Osteoblast (primary cell): Measurements from ENCODE around the gene ITGB1BP2. TPM values are rescaled to one million over a fixed set of nuclear protein-coding genes. Genes with fewer than 3 reads are reported as not detected.
"Not testable (repeated sequence)": the region's sequence is repeated elsewhere in the genome, so short reads cannot be mapped to it uniquely, and the experiment has no call there.

Experiments used
- DNase-seq: peaks from one replicate; pipeline ENCODE4 v3.0.0; 2011; ENCODE audit warnings: low spot score, mixed read lengths; ENCODE audit not compliant: insufficient read length; ENCODE audit errors: missing footprints
- H2AFZ ChIP-seq: 2 replicates; pipeline ENCODE4 v1.6.0; 2011; ENCODE audit warnings: mild to moderate bottlenecking, low read length
- H3K27ac ChIP-seq: 2 replicates; pipeline ENCODE4 v1.5.1; 2011; ENCODE audit warnings: mild to moderate bottlenecking, low read depth, low read length, moderate library complexity
- H3K27me3 ChIP-seq: 2 replicates; pipeline ENCODE4 v1.6.0; 2012; ENCODE audit warnings: mild to moderate bottlenecking, control low read depth, inconsistent platforms, low read length, moderate library complexity; ENCODE audit not compliant: insufficient read depth
- H3K36me3 ChIP-seq: 2 replicates; pipeline ENCODE4 v1.5.1; 2011; ENCODE audit warnings: mild to moderate bottlenecking, low read length, control low read depth, moderate library complexity; ENCODE audit not compliant: insufficient read depth
- H3K4me1 ChIP-seq: 2 replicates; pipeline ENCODE4 v1.5.1; 2011; ENCODE audit warnings: mild to moderate bottlenecking, low read length, control low read depth, moderate library complexity; ENCODE audit not compliant: insufficient read depth
- H3K4me2 ChIP-seq: 2 replicates; pipeline ENCODE4 v1.6.0; 2011; ENCODE audit warnings: mild to moderate bottlenecking, low read length; ENCODE audit not compliant: insufficient read depth
- H3K4me3 ChIP-seq: fragments of 200-600 bp; sonication (generic); 3 replicates; pipeline ENCODE4 v1.5.1; 2012; ENCODE audit warnings: mild to moderate bottlenecking, low read length, inconsistent platforms; ENCODE audit not compliant: insufficient read depth
- H3K79me2 ChIP-seq: 2 replicates; pipeline ENCODE4 v1.6.0; 2012; ENCODE audit warnings: mild to moderate bottlenecking, low read length, control low read depth, inconsistent platforms; ENCODE audit not compliant: insufficient read depth
- H3K9me3 ChIP-seq: 2 replicates; pipeline ENCODE4 v1.5.1; 2011; ENCODE audit warnings: low read depth, low read length, control low read depth
- H4K20me1 ChIP-seq: 2 replicates; pipeline ENCODE4 v1.6.0; 2012; ENCODE audit warnings: mild to moderate bottlenecking, low read length, control low read depth; ENCODE audit not compliant: insufficient read depth
- CTCF ChIP-seq: IDR thresholded peaks from 2 replicates; pipeline ENCODE4 v1.5.1; 2011; ENCODE audit warnings: mild to moderate bottlenecking, low read depth, low read length, moderate library complexity; ENCODE audit errors: extremely low read depth
- total RNA-seq: library from RNA; depleted of rRNA; stranded (reverse); fragments of >200 nt; gene quantifications from 2 replicates; pipeline ENCODE4 v1.2.3, GENCODE V29; 2012

Gene ITGB1BP2
- total RNA-seq, 1 donor: 1.1 TPM

DNA sequence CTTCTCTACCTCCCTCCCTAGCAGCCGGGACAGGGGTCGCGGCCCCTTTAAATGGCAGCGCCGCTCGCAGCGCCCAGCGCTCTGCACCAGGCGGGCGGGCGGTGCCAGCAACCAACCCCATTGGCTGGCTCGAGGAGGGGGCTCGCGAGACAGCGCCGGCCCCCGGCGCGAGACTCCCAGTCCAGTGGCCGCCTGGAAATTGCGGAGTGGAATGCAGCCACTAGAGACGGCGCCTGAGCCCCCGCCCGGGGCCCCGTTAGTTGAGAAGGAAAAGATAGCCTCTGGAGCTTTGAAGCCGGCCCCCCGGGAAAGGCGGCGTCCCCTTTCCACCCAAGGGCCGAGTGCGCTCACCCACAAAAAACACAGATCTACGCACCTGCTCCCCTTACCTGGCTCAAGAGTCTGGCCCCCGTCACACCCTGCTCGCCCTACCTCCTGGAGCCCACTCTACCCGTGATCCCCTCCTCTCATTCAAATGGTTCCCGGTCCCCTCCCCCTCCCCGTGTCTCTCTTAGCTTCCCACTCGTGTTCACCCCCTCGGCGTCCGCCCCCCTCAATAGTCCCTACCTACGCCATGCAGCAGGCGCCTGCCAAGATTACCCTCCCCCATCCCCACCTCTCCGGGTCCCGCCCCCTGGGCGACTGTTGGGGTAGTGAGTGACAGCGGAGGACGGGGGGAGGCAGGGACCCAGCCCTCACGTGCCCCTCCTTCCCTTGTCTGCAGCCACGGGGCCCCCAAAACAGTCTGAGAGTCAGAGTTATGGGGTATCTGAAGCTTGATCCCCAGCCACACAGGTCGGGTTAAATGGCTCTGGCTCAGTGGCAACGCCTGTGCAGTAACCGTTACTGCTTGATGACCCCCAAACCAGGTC, 47.2 kb upstream of the ITGB1BP2 start, which contains the start of gene ZMYM3:
TSS of gene ZMYM3 (minus strand) at position 49 of the 872 bp plus-strand sequence. CDS start 885 bp downstream, outside the sequence.
- H4K20me1 ChIP-seq: peaks cover 3% of the 10 kb centered on the region
- H3K36me3 ChIP-seq: no peaks in the 10 kb centered on the region
- H3K27ac ChIP-seq: no peak within 1 kb of the TSS
- H3K4me1 ChIP-seq: peaks cover 3% of the 10 kb centered on the region
- H3K9me3 ChIP-seq: no peaks in the 10 kb centered on the region
- peak within 1 kb of the TSS; percentile 70 for H2AFZ ChIP-seq
- H3K4me3 ChIP-seq: peak within 1 kb of the TSS; percentile 89
- DNase-seq: peak; percentile 98
- peak within 1 kb of the TSS; percentile 92 for H3K4me2 ChIP-seq
- no peak for TF ChIP-seq CTCF
- H3K27me3 ChIP-seq: no peaks in the 10 kb centered on the region
- H3K79me2 ChIP-seq: peaks cover 15% of the 10 kb centered on the region

DNA sequence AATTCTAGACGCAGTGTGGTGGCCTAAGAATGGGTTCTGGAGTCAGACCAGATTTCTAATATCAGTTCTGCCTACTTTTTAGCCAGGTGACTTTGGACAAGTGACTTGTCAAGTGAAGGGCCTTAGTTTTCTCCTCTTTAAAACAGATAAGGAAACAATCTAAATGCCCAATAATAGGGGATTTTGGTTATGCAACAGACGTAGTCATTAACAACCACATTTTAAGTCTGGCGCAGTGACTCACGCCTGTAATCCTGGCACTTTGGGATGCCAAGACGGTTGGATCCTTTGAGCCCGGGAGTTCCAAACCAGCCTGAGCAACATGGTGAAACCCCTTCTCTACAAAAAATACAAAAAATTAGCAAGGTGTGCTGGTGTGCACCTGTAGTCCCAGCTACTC, 45.5 kb upstream of the ITGB1BP2 start:
- H3K36me3 ChIP-seq: no peaks in the 10 kb centered on the region
- H4K20me1 ChIP-seq: peaks cover 3% of the 10 kb centered on the region
- no peaks in the 10 kb centered on the region for H3K27me3 ChIP-seq
- H2AFZ ChIP-seq: no peak overlapping the region
- peaks cover 15% of the 10 kb centered on the region for H3K79me2 ChIP-seq
- H3K27ac ChIP-seq: no peak overlapping the region
- H3K4me3 ChIP-seq: no peak overlapping the region
- no peak overlapping the region for H3K4me2 ChIP-seq
- H3K9me3 ChIP-seq: no peaks in the 10 kb centered on the region
- no peak for TF ChIP-seq CTCF
- DNase-seq: peak; percentile 14
- peaks cover 3% of the 10 kb centered on the region for H3K4me1 ChIP-seq

DNA sequence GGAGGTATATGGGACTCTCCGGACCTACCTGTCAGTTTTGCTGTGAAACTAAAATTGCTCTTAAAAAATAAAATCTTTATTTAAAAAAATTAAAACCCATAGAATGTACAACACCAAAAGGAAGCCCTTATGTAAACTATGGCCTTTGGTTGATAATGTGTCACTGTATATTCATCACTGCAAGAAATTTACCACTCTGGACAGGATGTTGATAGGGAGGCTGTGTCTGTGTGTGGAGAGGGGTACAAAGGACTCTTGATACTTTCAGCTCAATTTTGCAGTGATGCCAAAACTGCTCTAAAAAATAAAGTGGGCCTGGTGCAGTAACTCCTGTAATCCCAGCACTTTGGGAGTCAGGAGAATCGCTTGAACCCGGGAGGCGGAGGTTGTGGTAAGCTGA, 44.7 kb upstream of the ITGB1BP2 start:
- peak; percentile 14 for DNase-seq
- Histone ChIP-seq H3K79me2 (peaks cover 15% of the 10 kb centered on the region), H2AFZ (no peak overlapping the region), H3K4me3 (no peak overlapping the region), H3K4me2 (no peak overlapping the region), H3K36me3 (no peaks in the 10 kb centered on the region), H3K9me3 (no peaks in the 10 kb centered on the region), H4K20me1 (peaks cover 3% of the 10 kb centered on the region), H3K27me3 (no peaks in the 10 kb centered on the region), H3K4me1 (peaks cover 3% of the 10 kb centered on the region), H3K27ac (no peak overlapping the region)
- TF ChIP-seq CTCF: no peak

DNA sequence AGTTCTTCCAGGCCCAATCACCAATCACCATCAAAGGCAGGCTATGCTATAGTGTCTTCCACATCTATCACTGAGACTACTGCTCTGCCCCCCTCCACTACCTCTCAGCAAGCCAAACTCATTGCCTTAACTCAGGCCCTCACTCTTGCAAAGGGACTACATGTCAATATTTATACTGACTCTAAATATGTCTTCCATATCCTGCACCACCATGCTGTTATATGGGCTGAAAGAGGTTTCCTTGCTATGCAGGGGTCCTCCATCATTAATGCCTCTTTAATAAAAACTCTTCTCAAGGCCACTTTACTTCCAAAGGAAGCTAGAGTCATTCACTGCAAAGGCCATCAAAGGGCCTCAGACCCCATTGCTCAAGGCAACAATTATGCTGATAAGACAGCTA, 32.9 kb upstream of the ITGB1BP2 start:
- H3K27me3 ChIP-seq, H3K36me3 ChIP-seq, H4K20me1 ChIP-seq, H3K4me1 ChIP-seq, DNase-seq, H3K4me3 ChIP-seq, H3K9me3 ChIP-seq, H3K27ac ChIP-seq, H2AFZ ChIP-seq, H3K79me2 ChIP-seq, H3K4me2 ChIP-seq: not testable (repeated sequence)
